Neural cell (in vitro differentiated cells): ENCODE measurements around the gene PACSIN2.

Experiments used
- CTCF ChIP-seq: fragments of 450-650 bp; IDR thresholded peaks from 2 replicates; pipeline ENCODE4 v1.5.1; 2014; ENCODE audit warnings: antibody characterized with exemption, mild to moderate bottlenecking, moderate library complexity; ENCODE audit not compliant: poor library complexity, severe bottlenecking
- EP300 ChIP-seq: fragments of 450-650 bp; conservative IDR thresholded peaks from 2 replicates; pipeline ENCODE4 v1.6.1; 2014; ENCODE audit warnings: antibody characterized with exemption, mild to moderate bottlenecking, moderate library complexity; ENCODE audit not compliant: poor library complexity, severe bottlenecking
- EZH2 ChIP-seq: fragments of 200-600, 300-800 bp; shearing (Covaris generic), sonication (generic); IDR thresholded peaks from 2 replicates; pipeline ENCODE4 v1.6.1; 2014; ENCODE audit warnings: antibody characterized with exemption, low read length, borderline replicate concordance, mild to moderate bottlenecking; ENCODE audit not compliant: insufficient read depth, poor library complexity, severe bottlenecking
- MXI1 ChIP-seq: fragments of 450-650 bp; conservative IDR thresholded peaks from 2 replicates; pipeline ENCODE4 v1.6.1; 2014; ENCODE audit warnings: antibody characterized with exemption, mild to moderate bottlenecking; ENCODE audit not compliant: poor library complexity, severe bottlenecking
- POLR2AphosphoS5 ChIP-seq: IDR thresholded peaks from 2 replicates; pipeline ENCODE4 v1.6.1; 2012
- RAD21 ChIP-seq: fragments of 450-650 bp; conservative IDR thresholded peaks from 2 replicates; pipeline ENCODE4 v1.6.1; 2014; ENCODE audit warnings: antibody characterized with exemption, mild to moderate bottlenecking, moderate library complexity
- REST ChIP-seq: IDR thresholded peaks from 2 replicates; pipeline ENCODE4 v1.6.1; 2012; ENCODE audit warnings: borderline replicate concordance
- SMC3 ChIP-seq: fragments of 450-650 bp; conservative IDR thresholded peaks from 2 replicates; pipeline ENCODE4 v1.6.1; 2014; ENCODE audit warnings: antibody characterized with exemption, mild to moderate bottlenecking, moderate library complexity; ENCODE audit not compliant: poor library complexity
- TAF1 ChIP-seq: IDR thresholded peaks from 2 replicates; pipeline ENCODE4 v1.6.1; 2012; ENCODE audit warnings: low read depth

GRCh38 chr22:42949159-42949558 lies 65.8 kb downstream of the PACSIN2 start:
- no peak for TF ChIP-seq POLR2AphosphoS5
- TF ChIP-seq CTCF = no peak
- no peak for TF ChIP-seq RAD21
- TF ChIP-seq EP300 = no peak
- no peak for TF ChIP-seq TAF1
- TF ChIP-seq SMC3 = no peak
- no peak for TF ChIP-seq REST
- no peak for TF ChIP-seq EZH2
- TF ChIP-seq MXI1 = no peak
